AG10803 (cell line): Measurements from ENCODE around the gene TMCO1.
"Not testable (repeated sequence)": the region's sequence is repeated elsewhere in the genome, so short reads cannot be mapped to it uniquely, and the experiment has no call there.

ENCODE experiments used
- DNase-seq: peaks from one replicate; pipeline ENCODE4 v3.0.0; 2010; ENCODE audit warnings: low read depth
- H3K4me3 ChIP-seq: 2 replicates; pipeline ENCODE4 v1.5.1; 2011; ENCODE audit warnings: mild to moderate bottlenecking, low read length, control low read depth
- TF ChIP-seq, protein P1 (sequence below): conservative IDR thresholded peaks from 2 replicates; pipeline ENCODE4 v1.5.1; 2011; ENCODE audit warnings: mild to moderate bottlenecking, low read length, control low read depth, inconsistent platforms

The TMCO1 gene

DNA sequence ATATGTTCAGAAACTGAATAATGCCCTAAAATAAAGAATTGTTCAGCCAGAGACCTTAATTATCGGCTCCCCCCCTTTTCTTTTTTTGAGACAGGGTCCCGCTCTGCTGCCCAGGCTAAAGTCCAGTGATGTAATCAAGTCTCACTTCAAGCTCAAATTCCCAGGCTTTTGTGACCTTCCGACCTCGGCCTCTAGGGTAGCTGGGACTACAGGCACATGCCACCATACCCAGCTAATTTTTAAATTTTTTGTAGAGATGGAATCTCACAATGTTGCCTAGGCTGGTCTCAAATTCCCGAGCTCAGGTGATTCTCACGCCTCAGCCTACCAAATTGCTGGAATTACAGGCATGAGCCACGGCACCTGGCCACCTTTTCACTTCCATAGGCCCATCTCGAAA, 26.5 kb downstream of the TMCO1 start:
- no peak for DNase-seq
- TF ChIP-seq, protein P1, sequence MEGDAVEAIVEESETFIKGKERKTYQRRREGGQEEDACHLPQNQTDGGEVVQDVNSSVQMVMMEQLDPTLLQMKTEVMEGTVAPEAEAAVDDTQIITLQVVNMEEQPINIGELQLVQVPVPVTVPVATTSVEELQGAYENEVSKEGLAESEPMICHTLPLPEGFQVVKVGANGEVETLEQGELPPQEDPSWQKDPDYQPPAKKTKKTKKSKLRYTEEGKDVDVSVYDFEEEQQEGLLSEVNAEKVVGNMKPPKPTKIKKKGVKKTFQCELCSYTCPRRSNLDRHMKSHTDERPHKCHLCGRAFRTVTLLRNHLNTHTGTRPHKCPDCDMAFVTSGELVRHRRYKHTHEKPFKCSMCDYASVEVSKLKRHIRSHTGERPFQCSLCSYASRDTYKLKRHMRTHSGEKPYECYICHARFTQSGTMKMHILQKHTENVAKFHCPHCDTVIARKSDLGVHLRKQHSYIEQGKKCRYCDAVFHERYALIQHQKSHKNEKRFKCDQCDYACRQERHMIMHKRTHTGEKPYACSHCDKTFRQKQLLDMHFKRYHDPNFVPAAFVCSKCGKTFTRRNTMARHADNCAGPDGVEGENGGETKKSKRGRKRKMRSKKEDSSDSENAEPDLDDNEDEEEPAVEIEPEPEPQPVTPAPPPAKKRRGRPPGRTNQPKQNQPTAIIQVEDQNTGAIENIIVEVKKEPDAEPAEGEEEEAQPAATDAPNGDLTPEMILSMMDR = no peak

GRCh38 chr1:165738794-165739193, 29.9 kb downstream of the TMCO1 start:
- TF ChIP-seq, protein P1 = no peak
- DNase-seq = no peak
- H3K4me3 ChIP-seq = no peak overlapping the region

More for the DNA sequence above, 26.5 kb downstream of the TMCO1 start:
- no peak overlapping the region for H3K4me3 ChIP-seq

DNA sequence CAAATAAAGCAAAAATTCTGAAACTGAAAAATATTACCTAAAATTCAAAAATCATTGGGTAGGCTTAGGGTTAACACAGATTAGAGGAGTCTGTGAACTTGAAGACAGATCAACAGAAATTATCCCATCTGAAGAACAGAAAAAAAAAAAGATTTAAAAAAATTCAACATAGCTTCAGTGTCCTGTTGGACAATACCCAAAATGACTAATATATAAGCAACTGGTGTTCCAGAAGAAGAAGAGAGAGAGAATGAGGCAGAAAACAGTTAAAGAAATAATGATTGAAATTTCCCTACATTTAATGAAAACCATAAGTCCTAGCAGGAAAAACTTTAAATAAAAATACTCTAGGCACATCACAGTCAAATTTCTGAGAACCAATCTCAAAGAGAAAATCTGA, 31.5 kb downstream of the TMCO1 start:
- TF ChIP-seq, protein P1 = no peak
- peak; percentile 28 for DNase-seq
- no peak overlapping the region for H3K4me3 ChIP-seq

DNA sequence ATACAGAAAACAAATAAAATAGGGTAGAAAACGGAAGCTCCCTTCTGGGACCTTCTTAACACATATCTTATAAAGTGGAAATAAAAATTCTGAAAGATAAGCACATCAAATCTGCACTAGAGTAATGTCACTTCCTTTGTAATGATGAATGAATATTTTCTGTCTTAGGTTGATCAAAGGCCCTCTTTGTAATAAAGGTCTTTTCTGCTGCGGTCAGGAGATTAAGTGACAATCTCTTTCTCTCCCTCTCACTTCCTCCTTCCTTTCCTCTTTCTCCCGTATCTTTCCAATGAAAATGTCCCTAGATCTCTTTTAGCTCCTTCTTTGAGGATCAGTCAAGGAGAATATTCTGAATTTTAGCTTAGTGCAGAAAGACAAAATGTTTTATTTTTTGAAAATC, 33.8 kb downstream of the TMCO1 start:
- TF ChIP-seq, protein P1 = no peak
- H3K4me3 ChIP-seq = no peak overlapping the region
- DNase-seq = no peak

- TF ChIP-seq, protein P1 = no peak
- DNase-seq = no peak
- H3K4me3 ChIP-seq = no peak overlapping the region
Observed at GRCh38 chr1:165726841-165727240, 41.8 kb downstream of the TMCO1 start.

- DNase-seq = no peak
- TF ChIP-seq, protein P1 = no peak
- no peak overlapping the region for H3K4me3 ChIP-seq
Observed at GRCh38 chr1:165726169-165726568, 42.5 kb downstream of the TMCO1 start.

DNA sequence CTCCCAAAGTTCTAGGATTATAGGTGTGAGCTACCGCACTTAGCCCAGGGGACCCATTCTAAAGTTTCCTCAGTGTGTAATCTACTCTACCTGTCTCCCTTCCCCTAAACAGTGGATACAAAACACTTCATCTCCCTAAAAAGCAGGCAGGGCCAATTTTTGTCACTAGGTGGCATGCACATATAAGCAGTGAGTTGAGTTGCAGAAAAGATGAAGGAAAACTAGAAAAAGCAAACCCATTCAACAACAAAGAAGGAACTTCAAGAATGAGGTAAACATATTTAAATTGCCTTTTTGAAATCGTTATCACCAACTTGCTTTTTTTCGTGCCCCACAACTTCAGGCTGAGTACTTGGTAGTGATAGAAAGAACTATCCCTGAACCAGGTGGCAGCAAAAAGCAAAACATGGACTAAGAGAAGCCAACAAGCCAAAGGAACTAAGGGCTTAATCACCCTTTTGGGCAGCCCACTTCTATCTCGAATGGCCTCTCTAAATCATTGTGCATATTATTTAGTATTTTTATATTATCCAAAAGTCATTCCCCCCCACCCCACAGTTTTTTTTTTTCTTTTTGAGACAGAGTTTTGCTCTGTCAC, 50.7 kb downstream of the TMCO1 start:
- DNase-seq = peak; percentile 70
- TF ChIP-seq, protein P1 = peak; percentile 89
- no peak overlapping the region for H3K4me3 ChIP-seq

- not testable (repeated sequence) for DNase-seq
Observed at GRCh38 chr1:165716265-165717051, 52.2 kb downstream of the TMCO1 start.

More at GRCh38 chr1:165716265-165717051, 52.2 kb downstream of the TMCO1 start:
- not testable (repeated sequence) for H3K4me3 ChIP-seq
